Activated CD4-positive, alpha-beta T cell treated with anti-CD3 and anti-CD28 coated beads, Interleukin-2, amount 50 U/mL, for 4 hours (primary cell): Measurements from ENCODE around the gene LYSMD3.

ENCODE experiments used
- DNase-seq, 2 experiments: peaks; one replicate each; pipeline ENCODE4 v3.0.0-alpha.2; 2020

LYSMD3 gene

GRCh38 chr5:90546216-90546837 lies 16.9 kb upstream of the LYSMD3 start:
- no peak for DNase-seq

DNA sequence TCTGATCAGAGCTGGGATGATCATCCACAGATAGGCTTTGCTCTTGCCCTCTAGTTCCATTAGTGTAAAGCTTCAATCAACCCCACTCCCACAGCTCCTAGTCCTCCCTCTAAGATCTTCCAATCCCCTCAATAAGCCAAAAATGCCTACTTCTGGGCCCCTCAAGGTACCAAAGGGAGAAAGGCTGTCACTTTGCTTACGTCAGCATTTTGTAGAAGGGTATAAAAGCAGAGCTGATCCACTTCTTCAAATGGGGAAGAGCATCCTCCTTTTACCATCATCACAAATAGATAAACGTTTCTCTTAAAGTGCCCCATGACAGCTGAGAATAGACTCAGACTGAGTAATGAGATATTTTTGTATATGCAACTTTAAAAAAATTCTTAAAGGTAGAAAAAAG lies 16.1 kb upstream of the LYSMD3 start:
- no peak for DNase-seq

GRCh38 chr5:90542827-90543519 lies 13.6 kb upstream of the LYSMD3 start:
- no peak for DNase-seq

GRCh38 chr5:90534922-90535321 lies 5.5 kb upstream of the LYSMD3 start:
- no peak for DNase-seq

GRCh38 chr5:90533794-90534193 lies 4.4 kb upstream of the LYSMD3 start:
- DNase-seq = no peak

- no peak for DNase-seq
Measured at GRCh38 chr5:90530736-90531487, 1.5 kb upstream of the LYSMD3 start.

DNA sequence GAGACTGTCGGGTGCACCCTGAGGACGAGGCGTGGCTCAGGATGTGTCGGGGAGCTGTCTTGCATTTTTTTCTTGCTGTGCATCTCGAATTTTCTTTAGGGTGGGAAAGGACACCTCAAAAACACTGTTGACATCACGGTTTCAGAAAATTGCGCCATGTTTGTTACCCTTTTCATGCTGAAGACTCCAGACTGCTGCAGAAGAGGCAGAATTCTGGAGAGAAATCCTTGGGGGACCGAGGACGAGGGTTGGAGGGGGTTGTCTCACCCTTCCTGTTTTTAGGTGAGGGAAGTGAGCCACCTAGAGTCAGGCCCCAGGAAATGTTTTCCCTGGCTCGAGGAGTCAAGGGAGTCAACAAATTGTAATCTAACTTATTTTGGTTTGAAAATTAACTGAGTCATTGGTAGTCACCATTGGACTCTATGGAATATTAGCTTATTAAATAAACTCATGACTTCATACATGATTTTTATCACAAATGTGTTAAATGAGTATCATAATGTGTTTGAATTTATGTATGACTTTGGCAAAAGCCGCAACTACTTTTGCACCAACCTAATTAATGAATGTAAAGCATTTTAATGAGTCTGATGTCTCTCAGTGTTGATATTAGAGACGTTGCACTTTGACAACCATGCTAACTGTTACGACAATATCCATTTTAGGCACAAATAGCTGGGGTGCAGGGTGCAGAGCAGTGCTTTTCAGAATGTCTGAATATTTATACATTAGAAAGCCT lies 724 bp upstream of the LYSMD3 start:
- peak; percentile 42 to 45 for DNase-seq

DNA sequence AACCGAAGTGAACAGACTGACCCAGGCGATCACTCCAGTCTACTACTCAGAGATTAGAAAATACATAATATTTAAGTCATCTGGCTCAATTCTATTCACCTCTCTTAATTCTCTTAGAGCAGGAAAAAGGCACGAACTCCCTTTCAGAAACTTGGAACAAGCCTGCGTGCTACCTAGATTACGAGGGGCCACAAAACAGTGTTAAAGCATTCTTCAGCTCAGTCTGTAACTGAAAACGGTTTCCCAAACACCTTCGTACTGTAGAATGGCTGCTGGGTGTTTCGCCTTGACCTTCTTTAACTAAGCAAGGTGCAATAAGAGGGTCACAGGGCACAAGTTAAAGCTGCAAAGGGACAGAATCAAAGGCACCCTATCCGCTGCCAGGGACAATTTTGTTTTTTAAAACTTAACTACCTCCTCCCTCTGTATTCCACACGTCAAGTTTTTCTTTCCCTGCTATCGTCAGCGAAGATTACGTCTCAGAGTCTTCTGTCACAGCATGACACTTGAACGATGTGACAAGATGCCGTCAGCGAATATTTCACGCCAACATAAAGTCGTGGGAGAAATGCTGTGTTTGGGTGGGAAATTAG lies 687 bp downstream of the LYSMD3 start:
- DNase-seq = peak in 1 of 2 experiments; percentile 9

GRCh38 chr5:90519081-90519480 lies 10.3 kb downstream of the LYSMD3 start:
- no peak for DNase-seq

GRCh38 chr5:90518661-90519060 lies 10.7 kb downstream of the LYSMD3 start:
- DNase-seq = no peak

GRCh38 chr5:90514520-90514919 lies 14.9 kb downstream of the LYSMD3 start:
- DNase-seq = no peak

GRCh38 chr5:90510438-90510837 lies 18.9 kb downstream of the LYSMD3 start:
- DNase-seq = no peak

GRCh38 chr5:90506221-90506620 lies 23.2 kb downstream of the LYSMD3 start:
- no peak for DNase-seq

- DNase-seq = no peak
Measured at GRCh38 chr5:90504743-90505142, 24.6 kb downstream of the LYSMD3 start.

GRCh38 chr5:90503596-90503995 lies 25.8 kb downstream of the LYSMD3 start:
- no peak for DNase-seq

DNA sequence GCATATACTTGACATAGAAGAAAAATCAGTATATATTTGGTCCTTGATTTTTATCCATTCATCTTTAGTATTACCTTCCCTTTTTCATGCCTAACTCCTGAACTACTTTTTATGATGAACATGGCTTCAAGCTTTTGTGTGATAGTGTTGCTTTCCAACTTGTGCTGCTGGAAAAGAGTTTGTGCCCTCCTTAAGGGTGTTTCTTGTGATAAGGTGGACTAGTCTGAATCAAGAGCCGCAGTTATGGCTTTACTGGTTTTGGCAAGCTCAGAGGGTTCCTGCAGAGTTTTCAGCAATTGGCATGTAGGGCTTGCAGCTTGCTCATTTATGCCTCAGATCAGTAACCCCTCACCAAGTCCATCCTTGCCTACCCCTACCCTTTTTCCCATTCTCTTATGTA lies 34.2 kb downstream of the LYSMD3 start:
- no peak for DNase-seq

DNA sequence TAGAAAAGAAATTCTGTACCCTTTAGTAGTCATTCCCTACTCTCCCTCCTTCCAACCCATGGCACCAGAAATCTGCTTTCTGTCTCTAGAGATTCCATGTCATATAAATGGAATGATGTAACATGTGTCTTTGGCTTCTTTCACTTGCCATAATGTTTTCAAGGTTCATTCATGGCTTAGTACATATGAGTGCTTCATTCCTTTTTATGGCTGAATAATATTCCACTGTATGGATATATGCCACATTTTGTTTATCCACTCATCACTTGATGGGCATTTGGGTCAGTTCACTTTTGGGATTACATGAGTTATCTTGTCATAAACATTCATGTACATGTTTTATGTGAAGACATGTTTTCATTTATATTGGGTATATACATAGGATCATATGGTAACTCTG lies 35.3 kb downstream of the LYSMD3 start:
- DNase-seq = no peak

DNA sequence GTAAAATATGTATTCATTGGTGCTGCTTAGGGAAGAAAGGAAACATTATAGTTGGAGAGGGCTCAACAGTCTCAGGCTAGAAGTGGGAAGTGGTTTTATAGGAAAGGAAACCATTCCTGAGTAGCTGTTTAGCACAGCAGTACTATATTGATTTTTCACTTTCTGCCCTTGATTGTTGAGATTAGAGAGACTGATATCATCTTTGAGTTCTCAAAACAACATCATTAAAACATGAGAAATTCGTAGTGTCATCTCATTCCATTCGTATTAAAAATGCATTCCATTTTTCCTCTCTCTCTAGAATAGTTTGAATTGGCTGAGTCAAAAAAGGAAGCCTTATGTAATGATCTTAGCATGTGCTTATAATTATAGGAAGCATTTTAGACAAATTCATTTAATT lies 40.6 kb downstream of the LYSMD3 start:
- no peak for DNase-seq

- no peak for DNase-seq
Measured at GRCh38 chr5:90484540-90484939, 44.8 kb downstream of the LYSMD3 start.

GRCh38 chr5:90483206-90483605 lies 46.2 kb downstream of the LYSMD3 start:
- no peak for DNase-seq

- no peak for DNase-seq
Measured at GRCh38 chr5:90480699-90481098, 48.7 kb downstream of the LYSMD3 start.

DNA sequence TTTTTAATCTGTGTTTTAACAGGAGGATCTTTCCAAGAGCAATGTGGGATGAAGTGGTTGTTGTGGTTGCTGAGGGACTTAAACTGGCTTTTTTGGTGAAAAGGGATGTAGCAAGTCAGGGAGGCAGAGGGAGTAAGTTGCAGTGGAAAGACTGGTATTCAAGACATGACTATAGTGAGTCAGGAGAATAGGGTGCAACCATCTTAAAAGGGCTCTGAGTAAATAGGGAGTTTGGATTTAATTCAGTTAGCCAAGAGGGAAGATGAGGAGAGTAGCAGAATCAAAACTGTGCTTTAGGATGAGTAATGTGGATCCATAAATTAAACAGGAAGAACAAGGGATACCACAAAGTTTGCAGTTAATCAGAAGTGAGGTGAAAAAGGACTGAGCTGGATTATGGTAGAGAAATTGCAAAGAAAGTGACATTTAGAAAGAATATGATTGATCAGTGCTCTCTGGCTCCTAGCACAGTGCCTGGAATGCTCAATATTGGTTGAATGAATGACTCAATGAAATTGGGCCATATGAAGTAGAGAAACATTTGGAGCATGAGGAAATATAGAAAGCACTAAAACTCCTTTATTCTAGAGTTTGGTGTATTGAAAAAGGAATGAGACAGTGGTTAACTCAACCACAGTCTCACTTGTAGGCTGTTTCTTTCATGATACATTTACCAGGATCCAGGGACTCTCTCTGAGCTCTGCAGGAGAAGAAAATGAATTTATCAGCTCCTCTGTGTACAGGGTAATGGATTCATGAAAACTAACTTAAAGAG lies 49.6 kb downstream of the LYSMD3 start:
- DNase-seq = no peak
